Keratinocyte (primary cell): ENCODE measurements around the gene GOLT1B. TPM values are rescaled to one million over a fixed set of nuclear protein-coding genes. Genes with fewer than 3 reads are reported as not detected.

Experiments
- DNase-seq: peaks from one replicate; pipeline ENCODE4 v3.0.0-alpha.2; 2011; ENCODE audit warnings: low read depth, missing footprints, low spot score
- FAIRE-seq: peaks from 2 replicates; lab custom pipeline; 2011; peaks lifted over from hg19 to GRCh38; lab: Jason Lieb, UNC
- H2AFZ ChIP-seq: 2 replicates; pipeline ENCODE4 v1.6.0; 2012; ENCODE audit warnings: low read length, control low read depth, inconsistent platforms; ENCODE audit not compliant: control insufficient read depth
- H3K27ac ChIP-seq: 2 replicates; pipeline ENCODE4 v1.5.1; 2011; ENCODE audit warnings: low read length; ENCODE audit not compliant: control insufficient read depth, insufficient read depth
- H3K27me3 ChIP-seq: 3 replicates; pipeline ENCODE4 v1.6.0; 2011; ENCODE audit warnings: low read length; ENCODE audit not compliant: control insufficient read depth, insufficient read depth; ENCODE audit errors: extremely low read depth
- H3K36me3 ChIP-seq, 2 experiments: 2 replicates in 1 of 2; 3 replicates in 1 of 2; pipeline ENCODE4 v1.5.1; 2011; ENCODE audit warnings: low read length in 2 of 2, mild to moderate bottlenecking in 1 of 2; ENCODE audit not compliant: control insufficient read depth in 2 of 2, insufficient read depth in 2 of 2; ENCODE audit errors: extremely low read depth in 1 of 2
- H3K4me1 ChIP-seq: 3 replicates; pipeline ENCODE4 v1.5.1; 2011; ENCODE audit warnings: low read length; ENCODE audit not compliant: control insufficient read depth, insufficient read depth; ENCODE audit errors: extremely low read depth
- H3K4me2 ChIP-seq: 3 replicates; pipeline ENCODE4 v1.6.0; 2011; ENCODE audit warnings: low read depth, low read length; ENCODE audit not compliant: control insufficient read depth, insufficient read depth; ENCODE audit errors: extremely low read depth
- H3K4me3 ChIP-seq, 3 experiments: fragments of 200-600 bp in 1 of 3; sonication (generic) in 1 of 3; 2 replicates in 2 of 3; 3 replicates in 1 of 3; pipeline ENCODE4 v1.5.1; 2011 to 2016; ENCODE audit warnings: low read length in 3 of 3, mild to moderate bottlenecking in 3 of 3, control low read depth in 2 of 3, inconsistent platforms in 1 of 3, low read depth in 1 of 3, mixed read lengths in 1 of 3, mixed run types in 1 of 3, moderate library complexity in 1 of 3; ENCODE audit not compliant: control insufficient read depth in 2 of 3, insufficient read depth in 2 of 3; ENCODE audit errors: extremely low read depth in 1 of 3
- H3K79me2 ChIP-seq: 2 replicates; pipeline ENCODE4 v1.6.0; 2012; ENCODE audit warnings: low read length; ENCODE audit not compliant: control insufficient read depth, insufficient read depth
- H3K9ac ChIP-seq: 3 replicates; pipeline ENCODE4 v1.6.0; 2011; ENCODE audit warnings: low read length; ENCODE audit not compliant: control insufficient read depth, insufficient read depth; ENCODE audit errors: extremely low read depth
- H3K9me1 ChIP-seq: 3 replicates; pipeline ENCODE4 v1.6.0; 2011; ENCODE audit warnings: low read length; ENCODE audit not compliant: control insufficient read depth, insufficient read depth; ENCODE audit errors: extremely low read depth
- H3K9me3 ChIP-seq: 2 replicates; pipeline ENCODE4 v1.5.1; 2012; ENCODE audit warnings: low read depth, low read length; ENCODE audit not compliant: control insufficient read depth
- H4K20me1 ChIP-seq: 3 replicates; pipeline ENCODE4 v1.6.0; 2011; ENCODE audit warnings: low read length; ENCODE audit not compliant: control insufficient read depth, insufficient read depth; ENCODE audit errors: extremely low read depth
- CTCF ChIP-seq, 3 experiments: IDR thresholded peaks in 1 of 3; conservative IDR thresholded peaks in 1 of 3; optimal IDR thresholded peaks in 1 of 3; 2 replicates in 2 of 3; 3 replicates in 1 of 3; pipeline versions ENCODE3 to v1.5.1; 2011; ENCODE audit warnings: low read length in 3 of 3, mild to moderate bottlenecking in 3 of 3, moderate library complexity in 2 of 3, control low read depth in 1 of 3, inconsistent platforms in 1 of 3; ENCODE audit not compliant: insufficient read depth in 2 of 3; ENCODE audit errors: extremely low read depth in 1 of 3
- EZH2 ChIP-seq: IDR thresholded peaks from one replicate; pipeline ENCODE4 v1.6.1; 2012; ENCODE audit warnings: inconsistent platforms, mild to moderate bottlenecking, low read length, moderate library complexity
- dilution Hi-C: fragments of 300-500 bp; cut with MboI; formaldehyde crosslinking; loops from one replicate; pipeline ENCODE4 v1.7.0; 2020; ENCODE audit warnings: low sequenced_read_pairs; ENCODE audit not compliant: extremely low pct_ligation_motif_present
- polyA plus RNA-seq, 5 experiments: library from polyadenylated mRNA; depleted of rRNA in 3 of 5; stranded (reverse) in 3 of 5; stranded (forward) in 1 of 5; unstranded in 1 of 5; fragments of >200 nt; gene quantifications; 1 replicate in 1 of 5; 2 replicates in 3 of 5; 3 replicates in 1 of 5; pipeline versions ENCODE4 v1.2.1 to v1.2.3, GENCODE V29; 2011 to 2012; ENCODE audit warnings: missing spikeins in 2 of 5, low read depth in 1 of 5, low replicate concordance in 1 of 5

The GOLT1B gene
- polyA plus RNA-seq, 1 donor (not counting 4 experiments of a cell fraction or from before 2014, with no cell fraction given), result 25.8 TPM

- Histone ChIP-seq H3K4me2 (no peak overlapping the region), H3K36me3 (no peaks in the 10 kb centered on the region), H3K9ac (no peak overlapping the region), H3K27ac (no peak overlapping the region), H3K9me1 (no peaks in the 10 kb centered on the region), H4K20me1 (no peaks in the 10 kb centered on the region), H3K4me1 (no peaks in the 10 kb centered on the region), H3K4me3 (no peak overlapping the region), H3K9me3 (no peaks in the 10 kb centered on the region), H3K27me3 (no peaks in the 10 kb centered on the region), H3K79me2 (no peaks in the 10 kb centered on the region), H2AFZ (no peak overlapping the region)
- dilution Hi-C loops, result no loop called here
- TF ChIP-seq EZH2 (no peak), CTCF (optimal IDR thresholded peaks at IDR 0.05 in 1 of 3, IDR thresholded peaks at IDR 0.05 in 1 of 3, conservative IDR thresholded peaks at IDR 0.05 in 1 of 3; ENCODE audit: extremely low read depth in 1 of 3, insufficient read depth in 2 of 3, low read length in 3 of 3) (no peak)
- DNase-seq (peak; percentile 17), FAIRE-seq (no peak)
Measured at GRCh38 chr12:21559855-21560569, 58.4 kb downstream of the GOLT1B start.

- no peak overlapping the region for H3K27ac ChIP-seq
- DNase-seq (no peak), FAIRE-seq (no peak)
- no peaks in the 10 kb centered on the region for H3K36me3 ChIP-seq
- H2AFZ ChIP-seq, result no peak overlapping the region
- no peak overlapping the region for H3K9ac ChIP-seq
- H3K4me1 ChIP-seq, result no peaks in the 10 kb centered on the region
- dilution Hi-C loops, result no loop called here
- H3K79me2 ChIP-seq, result no peaks in the 10 kb centered on the region
- no peaks in the 10 kb centered on the region for H3K9me1 ChIP-seq
- no peaks in the 10 kb centered on the region for H4K20me1 ChIP-seq
- no peak for TF ChIP-seq CTCF (optimal IDR thresholded peaks at IDR 0.05 in 1 of 3, IDR thresholded peaks at IDR 0.05 in 1 of 3, conservative IDR thresholded peaks at IDR 0.05 in 1 of 3; ENCODE audit: extremely low read depth in 1 of 3, insufficient read depth in 2 of 3, low read length in 3 of 3)
- TF ChIP-seq EZH2, result no peak
- H3K4me3 ChIP-seq, result no peak overlapping the region
- H3K4me2 ChIP-seq, result no peak overlapping the region
- no peaks in the 10 kb centered on the region for H3K27me3 ChIP-seq
- H3K9me3 ChIP-seq, result no peaks in the 10 kb centered on the region
Measured at GRCh38 chr12:21561158-21561557, 59.6 kb downstream of the GOLT1B start.
